Stomach (tissue), 9 donors: ENCODE data around the gene ASNSD1. TPM values are rescaled to one million over a fixed set of nuclear protein-coding genes. Genes with fewer than 3 reads are reported as not detected.

Source experiments
- DNase-seq, 2 donors: peaks; one replicate each; pipeline versions ENCODE4 v3.0.0 to v3.0.0-alpha.2; 2013 to 2019
- H3K27ac ChIP-seq, 5 donors: fragments of 200-600 bp in 4 of 5; sonication (generic) in 4 of 5; one replicate each; pipeline ENCODE4 v1.5.1; 2013 to 2019; ENCODE audit warnings: mild to moderate bottlenecking in 1 of 5, moderate library complexity in 1 of 5
- H3K27me3 ChIP-seq, 3 donors: fragments of 200-600 bp; sonication (generic); one replicate each; pipeline ENCODE4 v1.5.1; 2017 to 2019; ENCODE audit warnings: mixed run types in 1 of 3
- H3K36me3 ChIP-seq, 4 donors: fragments of 200-600 bp; sonication (generic); 1 replicate in 3 of 4; 2 replicates in 1 of 4; pipeline ENCODE4 v1.5.1; 2016 to 2019
- H3K4me1 ChIP-seq, 4 donors: fragments of 200-600 bp; sonication (generic); one replicate each; pipeline ENCODE4 v1.5.1; 2016 to 2019
- H3K4me3 ChIP-seq, 4 donors: fragments of 200-600 bp; sonication (generic) in 3 of 4; one replicate each; pipeline ENCODE4 v1.5.1; 2016 to 2019; ENCODE audit warnings: mild to moderate bottlenecking in 1 of 4
- H3K9me3 ChIP-seq, 4 donors: fragments of 200-600 bp; sonication (generic); one replicate each; pipeline ENCODE4 v1.5.1; 2016 to 2019
- CTCF ChIP-seq, 7 experiments: fragments of 450-650 bp in 4 of 7; fragments of 200-600 bp in 3 of 7; sonication (generic) in 3 of 7; IDR thresholded peaks; one replicate each; pipeline ENCODE4 v1.5.1; 2016 to 2019; ENCODE audit warnings: antibody characterized with exemption in 7 of 7, control low read depth in 2 of 7, mild to moderate bottlenecking in 1 of 7
- EP300 ChIP-seq: sonication (generic); formaldehyde crosslinking; IDR thresholded peaks from one replicate; pipeline ENCODE4 v1.6.1; 2017; ENCODE audit warnings: antibody characterized with exemption
- POLR2A ChIP-seq, 4 donors: fragments of 450-650 bp; IDR thresholded peaks; one replicate each; pipeline ENCODE4 v1.6.1; 2016; ENCODE audit warnings: antibody characterized with exemption in 4 of 4, control low read depth in 2 of 4, mild to moderate bottlenecking in 1 of 4, moderate library complexity in 1 of 4
- POLR2AphosphoS5 ChIP-seq, 3 donors: sonication (generic); formaldehyde crosslinking; IDR thresholded peaks; one replicate each; pipeline ENCODE4 v1.6.1; 2016; ENCODE audit warnings: antibody characterized with exemption in 3 of 3
- WGBS, 5 donors: extraction: QIAGEN DNeasy Blood & Tissue Kit in 3 of 5; methylation state at CpG; one replicate each; pipeline versions ENCODE4 v1.1.5 to v1.1.7; 2013 to 2018; 5-methylcytosine and 5-hydroxymethylcytosine counted together
- intact Hi-C: fragments of 100-400 bp; cut with DNase I; formaldehyde crosslinking; loops from one replicate; pipeline ENCODE4 v1.15.1; 2023; ENCODE audit warnings: low total_unique reads
- polyA plus RNA-seq, 3 donors: library from polyadenylated mRNA; stranded (reverse); fragments of 200-250 nt; gene quantifications; one replicate each; pipeline ENCODE4 v1.2.3, GENCODE V29; 2013
- total RNA-seq, 5 donors: library from RNA; depleted of rRNA; stranded (reverse); fragments of >200 nt; gene quantifications; one replicate each; pipeline versions ENCODE4 v1.1.0 to v1.2.3, GENCODE V29; 2014 to 2016
- donor health status: healthy with polysubstance abuse.
- donor health status: Bipolar disorder and iron deficiency.
- donor health status: healthy.

Gene ASNSD1
- total and polyA plus RNA-seq, 8 donors = 12.3 to 143 (median 35.2) TPM

DNA sequence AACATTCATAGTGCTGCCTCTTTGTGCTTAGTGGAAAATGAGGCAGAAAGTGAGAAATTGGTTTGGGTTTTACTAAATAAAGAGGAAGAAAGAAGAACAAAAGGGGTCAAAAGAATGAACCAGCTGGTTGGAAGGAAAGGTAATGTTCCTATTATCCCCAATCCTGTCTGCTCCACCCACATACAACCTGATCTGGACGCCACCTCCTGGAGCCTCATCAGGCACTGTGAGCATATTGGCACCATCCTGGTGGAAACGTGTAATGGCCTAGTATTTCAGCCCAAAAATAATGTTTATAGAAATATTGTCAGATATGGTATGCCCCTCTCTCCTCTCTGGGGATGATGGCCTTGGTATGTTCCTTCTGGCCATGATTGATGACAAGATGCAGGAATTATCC lies 35.6 kb upstream of the ASNSD1 start:
- Histone ChIP-seq H3K4me3 (no peak overlapping the region), H3K4me1 (no peaks in the 10 kb centered on the region), H3K27me3 (no peaks in the 10 kb centered on the region), H3K27ac (no peak overlapping the region), H3K9me3 (no peaks in the 10 kb centered on the region), H3K36me3 (no peaks in the 10 kb centered on the region)
- intact Hi-C loops = no loop called here
- 88 to 92% (median 89%) methylated on average over 2 of the region's 2 CpGs for WGBS, 5 donors
- no peak for TF ChIP-seq EP300
- no peak for TF ChIP-seq POLR2A (IDR thresholded peaks at IDR 0.05)
- no peak for TF ChIP-seq POLR2AphosphoS5 (IDR thresholded peaks at IDR 0.05)
- TF ChIP-seq CTCF (IDR thresholded peaks at IDR 0.05) = no peak
- DNase-seq = no peak

- no peaks in the 10 kb centered on the region for H3K27me3 ChIP-seq
- 88 to 93% (median 91%) methylated on average over 1 of the region's 1 CpG for WGBS, 5 donors
- no peak overlapping the region for H3K4me3 ChIP-seq
- H3K27ac ChIP-seq = no peak overlapping the region
- intact Hi-C loops = no loop called here
- no peaks in the 10 kb centered on the region for H3K4me1 ChIP-seq
- DNase-seq = no peak
- no peak for TF ChIP-seq POLR2AphosphoS5 (IDR thresholded peaks at IDR 0.05)
- no peak for TF ChIP-seq CTCF (IDR thresholded peaks at IDR 0.05)
- no peak for TF ChIP-seq POLR2A (IDR thresholded peaks at IDR 0.05)
- TF ChIP-seq EP300 = no peak
- H3K36me3 ChIP-seq = no peaks in the 10 kb centered on the region
- H3K9me3 ChIP-seq = no peaks in the 10 kb centered on the region
Observed at GRCh38 chr2:189627789-189628188, 33.5 kb upstream of the ASNSD1 start.

- TF ChIP-seq POLR2AphosphoS5 (IDR thresholded peaks at IDR 0.05) (no peak), POLR2A (IDR thresholded peaks at IDR 0.05) (no peak), EP300 (no peak), CTCF (IDR thresholded peaks at IDR 0.05) (no peak)
- no peaks in the 10 kb centered on the region for H3K9me3 ChIP-seq
- 88 to 94% (median 92%) methylated on average over 9 of the region's 9 CpGs for whole genome bisulfite sequencing, 5 donors
- no peak overlapping the region for H3K4me3 ChIP-seq
- no peaks in the 10 kb centered on the region for H3K36me3 ChIP-seq
- no peak overlapping the region for H3K27ac ChIP-seq
- intact Hi-C loops = no loop called here
- no peaks in the 10 kb centered on the region for H3K4me1 ChIP-seq
- no peaks in the 10 kb centered on the region for H3K27me3 ChIP-seq
- no peak for DNase-seq
Observed at GRCh38 chr2:189628817-189629530, 32.3 kb upstream of the ASNSD1 start.

DNA sequence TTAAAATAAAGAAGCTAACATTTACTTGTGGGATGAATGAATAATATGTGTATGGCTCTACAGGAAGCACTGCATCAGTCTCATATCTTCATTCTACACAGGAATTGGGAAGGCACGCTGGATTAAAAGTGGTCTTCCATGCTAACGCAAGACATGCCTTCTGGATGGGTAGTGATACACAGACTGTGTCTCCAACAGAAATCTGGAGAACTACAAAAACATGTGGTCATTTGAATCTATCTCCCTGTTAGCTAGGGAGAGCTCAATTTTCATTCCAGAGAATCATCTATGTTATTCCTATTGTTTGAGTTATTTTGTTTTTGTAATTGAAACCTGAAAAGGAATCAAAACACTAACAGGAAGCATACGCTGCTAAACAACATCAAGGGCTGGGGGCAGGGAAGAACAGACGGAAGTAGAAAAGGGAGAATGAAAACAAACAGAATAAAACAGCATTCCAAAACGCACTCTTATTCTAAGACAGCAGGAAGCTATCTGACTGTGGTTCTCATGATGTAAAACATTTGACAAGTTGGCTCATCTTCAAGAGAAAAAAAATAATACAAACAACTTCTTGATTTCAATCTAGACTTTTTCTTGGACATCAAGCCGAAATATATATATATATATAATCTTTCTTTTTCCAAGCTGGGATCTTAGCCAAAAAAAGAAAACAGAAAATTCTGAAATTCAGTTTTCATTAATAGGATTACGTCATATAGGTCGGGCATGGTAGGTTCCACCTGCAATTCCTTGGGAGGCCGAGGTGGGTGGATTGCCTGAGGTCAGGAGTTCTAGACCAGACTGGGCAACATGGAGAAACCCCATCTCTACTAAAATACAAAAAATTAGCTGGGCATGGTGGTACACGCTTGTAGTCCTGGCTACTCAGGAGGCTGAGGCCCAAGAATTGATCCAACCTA lies 31.5 kb upstream of the ASNSD1 start:
- WGBS, 5 donors = 67 to 78% (median 74%) methylated on average over 10 of the region's 10 CpGs
- no peaks in the 10 kb centered on the region for H3K9me3 ChIP-seq
- H3K4me3 ChIP-seq = no peak overlapping the region
- no peaks in the 10 kb centered on the region for H3K27me3 ChIP-seq
- intact Hi-C loops = no loop called here
- H3K27ac ChIP-seq = no peak overlapping the region
- no peaks in the 10 kb centered on the region for H3K36me3 ChIP-seq
- peak in 1 of 2 donors; percentile 55 for DNase-seq
- no peak for TF ChIP-seq POLR2A (IDR thresholded peaks at IDR 0.05)
- TF ChIP-seq CTCF (IDR thresholded peaks at IDR 0.05) = no peak
- no peak for TF ChIP-seq POLR2AphosphoS5 (IDR thresholded peaks at IDR 0.05)
- TF ChIP-seq EP300 = no peak
- no peaks in the 10 kb centered on the region for H3K4me1 ChIP-seq
